Stimulated activated naive CD8-positive, alpha-beta T cell treated with anti-CD3 and anti-CD28 coated beads, Interleukin-15, Interleukin-2, amounts not matched to agents 100 U/mL and 50 U/mL, for 24 hours (primary cell): ENCODE data around the gene KLRK1.
A peak's percentile ranks its signal among the peaks of the same experiment; 100 is the strongest.
"Not testable (repeated sequence)": the region's sequence is repeated elsewhere in the genome, so short reads cannot be mapped to it uniquely, and the experiment has no call there.

ENCODE experiments used
- ATAC-seq: fragments of 150-1000 bp; cut with Tn5 transposase; one replicate; pipeline ENCODE4 v1.10.0; 2021
- DNase-seq: peaks from one replicate; pipeline ENCODE4 v3.0.0; 2021

Gene KLRK1

DNA sequence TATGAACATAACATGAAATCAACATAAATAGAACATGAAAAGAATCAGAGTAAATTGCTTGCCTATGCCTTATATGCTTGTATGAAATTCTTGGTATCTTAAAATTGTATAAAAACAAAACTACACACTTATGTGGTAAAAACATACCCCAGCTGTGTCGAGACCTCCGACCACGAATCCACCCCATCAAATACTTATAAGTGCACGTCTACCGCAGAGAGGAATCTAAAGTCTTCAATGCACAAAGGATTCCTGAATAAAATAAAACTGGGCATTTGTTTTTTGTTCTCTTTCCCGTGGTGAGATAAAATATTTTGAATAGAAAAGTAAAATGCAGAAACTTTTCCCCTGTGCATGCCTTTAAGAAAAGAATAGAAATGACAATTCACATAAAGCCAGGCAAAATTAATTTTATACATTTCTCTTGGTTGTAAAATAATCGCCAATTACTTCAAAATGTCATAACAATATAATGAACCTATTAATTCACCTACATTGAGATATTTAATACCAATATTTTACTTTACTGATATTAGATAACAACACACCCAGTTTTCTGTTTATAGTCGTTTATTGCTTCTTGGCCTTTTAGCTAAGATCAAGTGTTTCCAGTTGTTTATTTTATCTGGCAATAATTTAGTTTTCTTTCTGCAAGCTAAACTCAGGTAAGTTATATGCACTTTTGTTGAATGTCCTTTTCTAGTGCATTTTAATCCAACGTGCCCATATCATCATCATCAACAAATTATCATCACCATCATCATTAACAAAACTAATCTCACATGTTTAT is 1.0 kb downstream of the KLRK1 start:
- no peak for DNase-seq
- no peak for ATAC-seq

DNA sequence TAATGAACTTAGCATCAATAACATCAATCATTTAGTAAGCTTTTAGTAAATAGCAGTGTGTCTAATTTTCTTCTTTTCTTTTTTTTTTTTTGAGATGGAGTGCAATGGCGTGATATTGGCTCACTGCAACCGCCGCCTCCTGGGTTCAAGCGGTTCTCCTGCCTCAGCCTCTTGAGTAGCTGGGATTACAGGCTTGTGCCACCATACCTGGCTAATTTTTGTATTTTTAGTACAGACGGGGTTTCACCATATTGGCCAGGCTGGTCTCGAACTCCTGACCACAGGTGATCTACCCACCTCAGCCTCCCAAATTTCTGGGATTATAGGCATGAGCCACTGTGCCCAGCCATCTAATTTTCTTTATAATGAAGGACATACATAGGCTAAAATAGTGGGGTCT is 2.3 kb downstream of the KLRK1 start:
- ATAC-seq = not testable (repeated sequence)

DNA sequence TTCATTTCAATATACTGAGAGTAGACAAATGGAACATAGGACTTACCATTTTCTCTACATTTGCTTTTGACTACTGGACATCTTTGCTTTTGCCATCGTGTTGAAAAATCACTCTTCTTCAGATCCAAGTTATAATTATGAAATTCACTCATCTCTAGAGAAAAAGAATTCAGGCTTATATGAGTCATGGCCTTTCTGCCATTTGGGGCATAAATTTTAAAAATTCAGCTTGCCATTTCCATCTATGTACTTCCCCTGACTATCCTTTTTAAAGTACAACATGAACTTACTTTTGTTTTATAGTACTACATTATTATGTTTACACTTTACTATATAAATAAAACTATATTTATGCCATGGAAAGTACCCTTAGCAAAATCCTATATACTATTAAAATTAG is 3.0 kb downstream of the KLRK1 start:
- ATAC-seq (no peak), DNase-seq (no peak)

More for the DNA sequence above, 2.3 kb downstream of the KLRK1 start:
- DNase-seq = not testable (repeated sequence)

DNA sequence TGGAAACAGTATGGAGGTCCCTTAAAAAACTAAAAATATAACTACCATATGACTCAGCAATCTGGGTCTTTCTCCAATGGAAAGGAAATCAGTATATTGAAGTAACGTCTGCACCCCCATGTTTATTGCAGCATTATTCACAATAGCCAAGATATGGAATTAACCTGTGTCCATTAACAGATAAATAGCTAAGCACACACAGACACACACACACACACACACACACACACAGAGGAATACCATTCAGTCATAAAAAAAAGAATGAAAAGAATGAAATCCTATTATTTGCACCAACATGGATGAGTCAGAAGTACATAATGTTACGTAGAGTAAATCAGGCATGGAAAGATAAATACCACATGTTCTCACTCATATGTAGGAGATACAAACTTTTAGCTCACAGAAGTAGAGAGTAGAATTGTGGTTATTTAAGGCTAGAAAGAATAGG is 4.7 kb downstream of the KLRK1 start:
- DNase-seq (no peak), ATAC-seq (peak; percentile 78)

DNA sequence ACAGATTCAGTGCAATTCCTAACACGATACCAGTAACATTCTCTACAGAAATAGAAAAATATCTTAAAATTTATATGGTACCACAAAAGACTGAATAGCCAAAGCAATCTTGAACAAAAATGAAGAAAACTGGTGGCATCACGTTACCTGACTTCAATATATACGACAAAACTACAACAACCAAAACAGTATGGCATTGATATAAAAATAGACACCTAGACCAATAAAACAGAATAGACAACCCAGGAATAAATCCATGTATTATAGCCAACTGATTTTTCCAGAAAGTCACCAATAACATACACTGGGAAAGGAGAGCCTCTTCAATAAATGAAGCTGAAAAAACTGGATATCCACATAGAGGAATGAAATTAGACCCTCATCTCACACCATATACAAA is 5.7 kb downstream of the KLRK1 start:
- no peak for ATAC-seq
- DNase-seq = no peak

DNA sequence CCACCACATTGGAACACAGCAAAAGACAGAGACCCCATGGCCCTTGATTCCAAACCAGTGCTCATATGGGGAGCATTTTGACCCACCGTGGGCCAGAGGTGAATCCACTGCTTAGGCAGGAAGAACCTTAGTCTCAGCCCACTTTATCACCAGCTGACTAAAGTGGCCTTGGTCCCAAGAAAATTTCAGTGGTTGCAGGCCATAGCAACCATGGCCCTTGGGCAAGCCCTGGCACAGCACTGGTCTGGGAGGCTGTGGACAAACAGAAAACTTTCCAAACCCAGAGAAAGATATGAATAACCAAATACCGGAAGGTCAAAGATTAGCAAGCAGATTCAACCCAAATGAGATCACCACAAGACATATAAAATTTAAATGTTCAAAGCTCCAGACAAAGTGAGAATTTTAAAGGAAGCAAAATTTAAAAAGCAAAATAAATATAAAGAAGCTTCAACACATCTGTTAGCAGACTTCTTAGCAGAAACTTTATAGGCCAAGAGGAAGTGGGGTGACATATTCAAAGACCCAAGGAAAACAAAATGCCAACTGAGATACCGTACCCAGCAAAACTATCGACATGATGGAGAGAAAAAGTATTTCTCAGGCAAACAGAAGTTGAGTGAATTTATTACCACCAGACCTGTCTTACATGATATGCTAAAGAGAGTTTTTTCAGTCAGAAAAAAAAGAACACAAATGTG is 7.8 kb downstream of the KLRK1 start:
- ATAC-seq (no peak), DNase-seq (no peak)

DNA sequence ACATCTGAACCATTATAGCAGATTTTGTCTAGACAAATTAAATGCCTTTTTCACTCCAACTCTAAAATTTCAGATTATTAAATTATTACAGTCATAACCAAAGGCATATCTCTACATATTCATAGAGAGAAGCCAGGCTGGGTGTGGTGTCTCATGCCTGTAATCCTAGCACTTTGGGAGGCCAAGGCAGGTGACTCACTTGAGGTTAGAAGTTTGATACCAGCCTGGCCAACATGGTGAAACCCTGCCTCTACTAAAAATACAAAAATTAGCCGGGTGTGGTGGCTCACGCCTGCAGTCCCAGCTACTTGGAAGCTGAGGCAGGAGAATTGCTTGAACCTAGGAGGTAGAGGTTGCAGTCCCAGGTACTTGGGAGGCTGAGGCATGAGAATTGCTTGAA is 11.1 kb downstream of the KLRK1 start:
- DNase-seq = peak; percentile 57
- ATAC-seq = peak; percentile 83

DNA sequence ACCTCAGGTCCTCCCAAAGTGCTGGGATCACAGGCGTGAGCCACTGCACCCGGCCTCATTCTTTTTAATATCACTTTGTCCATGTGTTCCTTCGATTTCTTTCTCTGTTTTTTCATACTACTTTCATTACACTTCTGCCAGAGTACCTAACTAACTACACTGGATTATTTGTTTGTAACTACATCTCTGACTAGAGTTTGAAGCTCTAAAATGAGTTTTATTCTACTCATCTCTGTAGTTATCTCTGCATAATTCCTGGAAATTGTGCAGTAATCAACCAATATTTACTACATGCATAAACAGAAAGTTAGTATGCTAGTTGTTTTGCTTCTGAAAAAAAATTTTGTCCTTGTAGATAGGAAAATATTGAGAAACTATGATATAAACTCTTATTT is 15.2 kb downstream of the KLRK1 start:
- no peak for ATAC-seq
- no peak for DNase-seq

DNA sequence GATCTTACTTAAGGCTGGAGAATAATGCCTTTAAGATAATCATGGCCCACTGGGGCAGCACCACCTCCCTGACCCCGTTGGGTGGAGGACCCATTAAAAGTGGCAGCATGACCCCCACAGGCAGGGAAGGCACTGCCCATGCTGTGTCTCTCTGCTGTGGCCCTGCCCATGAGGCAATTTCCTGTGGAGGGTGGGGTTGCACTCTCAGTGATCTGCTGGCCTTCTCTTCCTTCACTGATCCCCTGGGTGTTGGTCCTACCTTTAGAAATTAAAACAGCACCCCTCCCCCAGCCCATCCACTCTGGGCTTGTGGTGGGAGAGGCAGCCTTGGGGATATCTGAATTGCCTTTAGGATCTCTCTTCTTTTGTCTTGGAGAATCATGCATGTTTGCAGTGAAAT is 17.3 kb downstream of the KLRK1 start:
- no peak for DNase-seq
- ATAC-seq = peak; percentile 63

DNA sequence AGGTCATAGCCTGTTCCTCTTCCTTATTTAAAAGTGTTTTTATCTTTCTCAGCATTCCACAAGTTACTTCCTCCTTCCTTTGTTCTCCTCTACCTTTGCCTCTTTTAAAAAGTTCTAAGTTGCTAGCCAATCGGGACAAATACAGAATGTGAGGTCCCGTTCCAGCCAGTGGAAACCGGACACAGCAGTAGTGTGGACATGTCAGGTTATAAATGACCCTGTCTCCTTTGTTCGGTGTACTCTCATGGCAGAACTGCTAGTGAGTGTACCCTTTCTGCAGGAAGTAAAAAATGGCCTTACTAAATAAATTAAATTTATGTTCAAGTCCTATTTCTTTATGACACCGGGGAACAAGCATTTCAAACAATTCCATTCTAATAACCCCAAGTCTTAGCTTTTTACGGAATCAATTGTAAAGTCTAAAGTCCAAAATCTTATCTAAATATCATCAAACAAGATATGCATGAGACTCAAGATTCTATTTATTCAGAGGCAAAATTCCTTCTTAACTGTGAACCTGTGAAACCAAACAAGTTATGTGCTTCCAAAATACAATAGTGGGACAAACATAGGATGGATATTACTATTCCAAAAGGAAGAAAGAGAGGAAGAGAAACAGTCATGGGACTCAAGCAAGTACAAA is 17.8 kb downstream of the KLRK1 start:
- not testable (repeated sequence) for DNase-seq, ATAC-seq

DNA sequence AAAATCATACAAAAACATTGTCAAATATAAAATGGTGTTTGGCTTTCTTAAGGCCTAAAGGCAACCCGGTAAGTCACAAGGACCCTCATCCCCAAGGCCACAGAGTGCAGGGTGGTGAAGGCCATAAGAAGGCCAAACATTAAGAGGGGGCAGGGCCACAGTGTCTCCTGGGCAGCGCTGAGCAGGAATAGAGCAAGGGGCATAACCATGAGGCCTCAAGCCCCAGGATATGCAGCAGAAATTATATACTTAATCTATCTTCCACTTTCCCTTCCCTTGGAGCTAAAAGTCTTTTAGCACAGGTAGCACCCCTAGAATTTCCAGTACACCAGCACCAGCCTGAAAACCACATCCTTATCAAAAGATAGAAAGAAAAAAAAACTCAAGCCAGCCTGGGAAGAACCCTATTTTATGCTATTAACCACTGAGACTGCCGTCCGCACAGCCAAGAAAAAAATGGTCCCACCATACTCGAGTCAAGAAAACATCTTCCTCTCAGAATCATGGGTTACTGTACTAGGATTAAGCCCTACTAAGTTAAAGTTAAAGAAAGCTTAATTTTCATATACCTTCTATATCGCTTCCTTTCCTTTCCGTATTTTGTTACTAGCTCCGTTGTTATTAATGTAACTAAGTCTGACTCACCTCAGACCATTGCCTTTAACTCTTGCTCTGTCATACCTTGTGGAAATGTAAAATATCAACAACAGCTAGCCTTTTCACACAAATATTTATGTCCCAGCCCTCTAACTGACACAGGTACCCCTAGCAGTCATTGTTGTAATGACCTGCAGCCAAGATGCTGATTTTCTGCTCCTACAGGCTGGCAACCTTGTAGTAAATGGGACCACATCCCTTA is 20.1 kb downstream of the KLRK1 start:
- DNase-seq = no peak

DNA sequence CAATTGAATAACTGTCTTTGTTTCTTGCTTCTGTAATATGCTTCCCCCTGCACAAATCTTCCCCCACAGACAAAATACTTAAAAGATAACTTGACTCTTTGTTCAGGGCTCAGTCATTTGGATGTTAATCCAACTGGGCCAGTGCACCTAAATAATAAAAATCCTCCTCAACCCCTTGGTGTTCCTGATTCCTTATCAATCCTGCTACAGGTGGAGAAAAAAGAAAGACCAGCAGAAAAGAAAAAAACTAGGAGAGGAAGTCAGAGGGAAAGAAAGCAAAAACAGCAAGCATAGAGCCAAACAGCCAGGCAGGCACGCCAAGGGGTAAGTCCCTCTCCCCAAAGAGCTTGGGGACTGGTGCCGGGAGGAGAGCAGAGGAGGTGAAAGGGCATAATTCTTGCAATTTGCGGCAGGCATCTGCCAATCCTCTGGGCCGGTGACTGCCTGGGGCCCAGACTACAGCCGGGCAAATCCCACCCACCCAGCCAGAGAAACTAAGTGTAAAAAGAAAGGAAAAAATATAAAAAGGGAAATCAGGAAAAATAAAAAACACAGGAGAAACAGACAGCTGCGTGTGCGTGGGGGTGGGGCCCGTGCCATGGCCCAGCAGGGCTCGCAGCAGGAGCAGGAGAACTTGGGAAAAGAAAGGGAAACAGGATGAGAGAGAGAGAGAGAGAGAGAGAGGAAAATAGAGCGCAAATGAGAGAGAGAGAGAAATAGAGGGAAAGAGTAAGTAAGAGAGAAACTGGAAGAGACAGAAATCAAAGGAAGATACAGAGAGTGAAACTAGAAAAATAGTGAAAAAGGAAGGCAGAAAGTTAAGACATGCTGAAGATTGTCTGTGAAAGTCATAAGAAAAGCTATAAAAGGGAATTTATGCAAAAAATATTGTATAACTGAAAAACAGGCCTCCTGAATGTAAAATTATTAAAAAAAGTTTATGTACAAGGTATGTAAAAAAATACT is 21.4 kb downstream of the KLRK1 start:
- ATAC-seq (no peak), DNase-seq (no peak)

More for the DNA sequence above, 20.1 kb downstream of the KLRK1 start:
- ATAC-seq = no peak

DNA sequence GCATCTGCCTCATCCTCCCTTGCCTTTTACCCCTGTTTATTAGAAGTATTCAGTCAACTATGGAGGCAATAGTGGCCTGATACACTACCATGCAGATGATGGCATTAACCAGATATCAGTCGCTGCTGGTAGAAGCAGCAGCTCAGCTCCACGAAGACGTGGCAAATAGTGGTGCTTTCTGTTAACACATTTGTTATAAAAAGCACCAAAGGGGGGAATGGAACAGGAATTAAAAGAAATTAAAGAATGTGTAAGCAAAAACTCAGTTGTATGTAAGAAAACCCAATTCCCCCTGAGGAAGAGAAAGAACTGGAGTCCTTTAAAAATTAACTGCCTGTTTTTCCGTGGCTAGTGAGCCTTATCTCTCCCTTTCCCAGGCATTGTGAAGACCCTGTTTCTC is 22.1 kb downstream of the KLRK1 start:
- ATAC-seq = not testable (repeated sequence)

DNA sequence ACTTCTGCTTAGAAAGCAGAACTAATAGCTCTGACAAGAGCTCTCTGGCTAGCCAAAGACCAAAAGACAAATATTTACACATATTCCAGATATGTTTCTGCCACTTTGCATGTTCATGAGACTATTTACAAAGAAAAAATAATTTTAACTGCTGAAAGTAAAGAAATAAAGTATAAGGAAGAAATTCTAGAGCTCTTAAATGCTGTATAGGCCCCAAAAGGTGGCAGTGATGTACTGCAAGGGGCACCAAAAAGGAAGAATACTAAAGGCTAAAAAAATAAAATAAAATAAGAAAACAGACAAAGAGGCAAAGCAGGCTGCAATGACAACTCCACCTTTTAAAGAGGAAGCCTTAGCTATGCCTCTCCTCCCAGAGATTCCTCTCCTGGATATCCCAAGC is 23.0 kb downstream of the KLRK1 start:
- DNase-seq = no peak
- no peak for ATAC-seq

More for the DNA sequence above, 22.1 kb downstream of the KLRK1 start:
- DNase-seq = not testable (repeated sequence)

DNA sequence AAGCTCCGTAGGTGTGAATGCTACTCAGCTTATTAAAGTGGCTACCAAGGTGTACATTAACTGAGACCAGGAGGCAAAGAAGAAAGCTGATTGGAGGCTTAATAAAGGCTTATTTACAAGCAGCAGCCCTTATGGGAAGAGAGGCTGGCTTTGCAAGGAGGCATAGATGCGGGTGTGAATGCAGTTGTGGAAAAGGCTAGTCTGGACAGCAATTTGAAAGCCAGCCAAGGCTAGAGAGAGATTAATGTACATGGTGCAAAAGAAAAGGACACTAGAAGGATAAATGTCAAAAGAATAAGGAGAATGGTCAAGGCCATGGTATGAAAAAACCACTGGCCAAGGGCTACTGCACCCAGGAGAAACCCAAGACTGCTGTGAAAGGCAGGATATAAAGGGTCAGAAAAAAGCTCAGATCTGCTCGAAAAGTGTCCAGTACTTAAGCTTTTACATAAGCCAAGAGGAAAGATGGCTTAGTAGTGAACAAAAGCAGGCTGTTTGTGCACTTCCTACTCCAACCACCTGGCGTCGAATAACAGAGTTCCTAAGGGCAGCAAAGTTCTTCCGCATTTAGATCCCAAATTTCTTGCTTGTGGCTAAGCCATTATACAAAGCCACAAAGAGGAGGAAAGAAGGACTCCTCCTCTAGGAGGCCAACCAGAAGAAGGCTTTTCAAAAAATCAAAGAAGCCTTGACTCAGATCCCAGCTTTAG is 24.0 kb downstream of the KLRK1 start:
- no peak for DNase-seq
- ATAC-seq = no peak

DNA sequence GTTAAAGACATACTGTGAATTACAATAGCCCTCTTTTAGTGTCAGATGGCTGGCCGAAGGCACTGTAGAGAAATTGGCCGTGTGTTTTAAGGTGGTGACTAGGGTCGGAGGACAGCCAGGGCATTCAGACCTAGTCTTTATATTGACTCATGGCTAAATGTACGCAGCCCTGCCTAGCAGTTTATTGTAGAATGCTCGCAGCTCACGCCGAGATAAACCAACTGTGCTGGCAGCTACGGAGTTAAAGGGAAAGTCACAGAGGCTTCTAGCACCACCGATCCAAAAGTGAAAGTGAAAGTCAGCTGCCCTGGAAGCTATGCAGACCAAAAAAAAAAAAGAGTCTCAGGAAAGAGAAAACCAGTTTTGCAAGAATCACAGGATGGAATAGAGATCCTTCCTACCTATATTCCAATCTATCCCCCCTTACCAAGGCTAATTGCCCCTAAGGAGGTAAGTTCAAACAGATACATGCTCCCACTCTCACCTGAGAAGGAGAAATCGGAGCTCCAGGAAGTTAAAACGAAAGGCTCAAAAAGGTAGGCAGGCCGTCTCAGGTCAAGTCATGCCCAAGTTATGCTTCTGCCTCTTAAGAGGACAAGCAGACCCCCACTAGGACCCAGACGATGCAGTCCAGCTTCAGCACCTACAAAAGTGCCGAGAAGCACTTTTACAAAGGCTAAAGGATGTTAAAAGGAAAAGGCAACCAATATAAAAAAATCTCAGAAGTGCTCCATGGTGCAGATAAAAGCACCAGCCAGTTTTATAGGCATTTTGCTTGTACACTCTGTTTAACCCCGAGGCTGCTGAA is 24.8 kb downstream of the KLRK1 start:
- ATAC-seq (peak; percentile 65), DNase-seq (peak; percentile 65)

DNA sequence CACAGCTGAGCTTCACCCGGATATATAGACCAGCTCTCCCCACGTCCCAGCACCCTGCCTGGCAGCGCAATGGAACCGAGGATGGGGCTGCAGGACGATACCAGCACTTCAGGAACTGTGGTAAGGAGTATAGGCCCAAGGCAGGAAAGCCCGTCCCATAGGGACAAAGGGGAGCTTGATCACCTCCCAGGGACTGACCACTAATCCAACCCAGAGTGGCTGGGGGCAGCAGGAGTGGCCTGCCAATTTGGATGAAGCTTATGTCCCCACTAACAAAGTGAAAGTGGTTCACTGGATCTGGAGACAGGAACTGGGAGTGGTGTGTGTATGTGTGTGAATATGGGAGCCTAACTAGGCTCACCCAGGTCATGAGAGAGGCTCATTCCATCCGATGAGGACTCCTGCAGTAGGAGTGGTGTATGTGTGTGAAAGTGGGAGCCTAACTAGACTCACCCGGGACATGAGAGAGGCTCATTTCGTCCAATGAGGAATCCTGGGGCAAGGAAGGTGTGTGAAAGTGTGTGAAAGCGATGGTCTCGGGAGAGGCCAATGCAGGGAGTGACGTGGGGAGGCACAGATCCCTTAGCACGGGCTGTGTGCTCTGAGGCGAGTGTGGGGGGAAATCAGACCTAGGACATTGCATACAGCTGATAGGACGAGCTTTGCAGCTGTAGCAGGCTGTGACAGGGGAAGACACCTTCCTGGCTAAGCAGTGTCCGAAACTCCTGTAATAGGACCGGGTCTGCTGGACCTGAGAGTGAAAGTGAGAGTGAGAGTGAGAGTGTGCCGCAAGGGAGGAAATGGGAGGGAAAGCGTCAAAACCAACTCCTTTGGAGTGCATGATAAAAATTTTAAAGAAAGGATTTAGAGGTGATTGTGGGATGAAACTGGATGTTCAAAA is 25.7 kb downstream of the KLRK1 start:
- peak; percentile 53 for DNase-seq

DNA sequence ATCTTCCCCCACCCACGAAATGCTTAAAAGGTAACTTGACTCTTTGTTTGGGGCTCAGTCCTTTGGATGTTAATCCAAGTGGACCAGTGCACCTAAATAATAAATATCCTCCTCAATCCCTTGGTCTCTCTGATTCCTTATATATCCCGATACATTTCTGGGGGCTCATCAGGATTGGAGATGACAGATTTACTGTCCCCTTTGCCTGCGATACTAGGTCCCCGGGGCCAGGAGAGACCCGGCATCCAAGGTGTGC is 26.3 kb downstream of the KLRK1 start:
- ATAC-seq = no peak
- DNase-seq = no peak

More for the DNA sequence above, 25.7 kb downstream of the KLRK1 start:
- ATAC-seq = peak; percentile 69
